Erythroblast (primary cell): ENCODE measurements around the gene TTF1.

ENCODE experiments used
- GATA1 ChIP-seq: IDR thresholded peaks from 2 replicates; pipeline ENCODE4 v1.6.1; 2011; ENCODE audit warnings: low read depth, mild to moderate bottlenecking, control low read depth, low read length, moderate library complexity
- POLR2A ChIP-seq: IDR thresholded peaks from 2 replicates; pipeline ENCODE4 v1.6.1; 2011; ENCODE audit warnings: mild to moderate bottlenecking, low read length

DNA sequence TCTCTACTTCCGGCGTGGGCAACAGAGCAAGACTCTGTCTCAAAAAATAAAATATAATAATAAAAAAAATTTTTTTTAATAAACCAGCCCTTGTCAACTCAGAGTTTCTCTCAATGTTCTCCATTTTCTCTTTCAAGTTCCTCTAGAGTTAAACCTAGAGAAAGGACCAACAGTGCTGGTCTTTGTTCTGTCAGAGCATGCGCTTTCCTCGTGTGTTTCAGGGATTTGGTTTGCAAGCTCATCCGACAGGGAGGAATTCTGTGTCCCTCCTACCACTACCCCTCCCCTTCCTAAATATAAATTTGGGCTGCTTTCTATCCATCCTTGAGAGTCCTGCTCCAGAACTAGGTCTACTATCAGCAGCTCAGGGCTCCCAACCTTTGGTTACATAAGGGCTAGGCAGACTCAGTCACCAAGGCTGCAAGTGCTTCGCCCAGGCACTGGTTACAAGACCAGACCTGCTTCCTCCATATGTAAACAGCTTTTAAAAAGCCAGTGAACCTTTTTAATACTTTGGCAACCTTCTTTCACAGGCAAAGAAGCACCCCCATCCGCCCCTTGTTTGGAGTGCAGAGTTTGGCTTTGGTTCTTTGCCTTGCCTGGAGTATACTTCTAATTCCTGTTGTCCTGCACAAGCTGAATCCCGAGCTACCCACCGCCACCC, 65.3 kb downstream of the TTF1 start:
- TF ChIP-seq POLR2A, result no peak
- TF ChIP-seq GATA1, result no peak
